Central memory CD8-positive, alpha-beta T cell (primary cell): ENCODE results near the gene CRACDL.

Source experiments
- ATAC-seq: fragments of 150-1000 bp; cut with Tn5 transposase; replicated peaks from 2 replicates; pipeline ENCODE4 v1.10.0; 2022; ENCODE audit warnings: mild to moderate bottlenecking, moderate FRiP score, moderate number of reproducible peaks; ENCODE audit not compliant: poor library complexity, severe bottlenecking; ENCODE audit errors: extremely low read depth
- DNase-seq, 2 donors: peaks; one replicate each; pipeline ENCODE4 v3.0.0; 2021; ENCODE audit warnings: low spot score in 2 of 2
- H3K27ac Mint-ChIP-seq: one replicate; pipeline ENCODE4 v1.8.0; 2022; ENCODE audit warnings: low read depth, mild to moderate bottlenecking, moderate library complexity, mixed read lengths
- H3K27me3 Mint-ChIP-seq: one replicate; pipeline ENCODE4 v1.8.0; 2022; ENCODE audit warnings: mixed read lengths
- H3K36me3 Mint-ChIP-seq: one replicate; pipeline ENCODE4 v1.8.0; 2022; ENCODE audit warnings: mild to moderate bottlenecking, moderate library complexity, mixed read lengths; ENCODE audit not compliant: insufficient read depth
- H3K4me1 Mint-ChIP-seq: one replicate; pipeline ENCODE4 v1.8.0; 2022; ENCODE audit warnings: mixed read lengths
- H3K4me3 Mint-ChIP-seq: one replicate; pipeline ENCODE4 v1.8.0; 2022; ENCODE audit warnings: mild to moderate bottlenecking, moderate library complexity, mixed read lengths
- H3K9me3 Mint-ChIP-seq: one replicate; pipeline ENCODE4 v1.8.0; 2022; ENCODE audit warnings: mixed read lengths

CRACDL gene

DNA sequence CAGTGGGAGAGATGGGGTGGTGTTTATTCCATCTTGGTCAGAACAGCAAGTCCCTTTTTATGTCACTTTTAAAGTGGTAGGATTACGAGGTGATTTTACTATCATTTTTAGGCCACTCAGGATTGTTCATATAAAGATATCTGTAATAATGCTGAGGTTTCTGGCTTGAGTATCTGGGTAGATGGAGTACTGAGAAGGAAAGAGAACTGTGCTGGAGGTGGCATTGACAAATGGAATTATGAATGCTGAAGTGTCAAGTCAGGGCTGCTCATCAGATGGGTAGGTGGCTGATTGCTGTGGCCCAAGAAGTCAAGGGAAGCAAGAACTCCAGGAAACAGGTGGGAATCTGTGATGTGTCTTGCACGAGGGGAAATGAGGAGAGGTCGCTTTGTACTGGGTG is 119.7 kb downstream of the CRACDL start:
- Mint-ChIP-seq H3K36me3 (peaks cover under 1% of the 10 kb centered on the region), H3K27ac (no peak overlapping the region), H3K4me1 (peaks cover 13% of the 10 kb centered on the region), H3K9me3 (no peaks in the 10 kb centered on the region), H3K4me3 (no peak overlapping the region), H3K27me3 (no peaks in the 10 kb centered on the region)
- ATAC-seq (no peak), DNase-seq (no peak)

DNA sequence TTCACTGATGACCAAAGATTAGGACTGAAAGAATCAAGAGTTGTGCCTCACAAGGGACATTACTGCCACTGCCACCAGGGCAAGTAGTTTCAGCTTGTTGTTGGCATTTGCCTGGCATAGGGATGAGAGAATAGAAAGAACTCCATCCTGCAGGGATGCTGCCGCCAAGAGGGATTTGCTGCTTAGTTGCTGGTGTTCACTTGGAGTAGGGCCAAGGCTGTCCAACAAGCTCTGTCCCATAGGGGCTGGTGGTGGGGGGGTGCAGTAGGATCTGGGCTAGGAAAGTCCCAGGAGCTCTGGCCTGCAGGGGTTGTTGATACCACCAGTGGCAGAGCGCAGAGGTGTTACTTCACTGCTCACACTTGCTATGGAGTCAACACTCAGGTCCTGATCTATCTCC is 120.2 kb downstream of the CRACDL start:
- no peak for ATAC-seq
- DNase-seq = no peak
- Mint-ChIP-seq H3K4me3 (no peak overlapping the region), H3K27ac (no peak overlapping the region), H3K9me3 (no peaks in the 10 kb centered on the region), H3K4me1 (peaks cover 13% of the 10 kb centered on the region), H3K27me3 (no peaks in the 10 kb centered on the region), H3K36me3 (no peaks in the 10 kb centered on the region)

DNA sequence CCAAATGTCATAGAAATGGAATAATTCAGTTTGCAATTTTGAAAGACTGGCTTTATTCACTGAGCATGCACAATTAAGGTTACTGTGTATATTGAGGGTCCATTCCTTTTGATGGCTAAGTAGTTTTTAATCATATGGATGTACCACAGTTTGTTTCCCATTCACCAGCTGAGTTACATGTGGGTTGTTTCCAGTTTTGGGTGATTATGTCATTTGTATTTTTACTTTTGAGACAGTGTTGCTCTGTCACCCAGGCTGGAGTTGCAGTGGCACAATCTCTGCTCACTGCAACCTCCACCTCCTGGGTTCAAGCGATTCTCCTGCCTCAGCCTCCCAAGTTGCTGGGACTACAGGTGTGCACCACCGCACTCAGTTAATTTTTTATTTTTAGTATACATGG is 124.3 kb downstream of the CRACDL start:
- H3K4me3 Mint-ChIP-seq = no peak overlapping the region
- H3K27me3 Mint-ChIP-seq = no peaks in the 10 kb centered on the region
- no peak for DNase-seq
- no peaks in the 10 kb centered on the region for H3K9me3 Mint-ChIP-seq
- H3K36me3 Mint-ChIP-seq = no peaks in the 10 kb centered on the region
- no peak overlapping the region for H3K27ac Mint-ChIP-seq
- H3K4me1 Mint-ChIP-seq = peaks cover 13% of the 10 kb centered on the region
- no peak for ATAC-seq

DNA sequence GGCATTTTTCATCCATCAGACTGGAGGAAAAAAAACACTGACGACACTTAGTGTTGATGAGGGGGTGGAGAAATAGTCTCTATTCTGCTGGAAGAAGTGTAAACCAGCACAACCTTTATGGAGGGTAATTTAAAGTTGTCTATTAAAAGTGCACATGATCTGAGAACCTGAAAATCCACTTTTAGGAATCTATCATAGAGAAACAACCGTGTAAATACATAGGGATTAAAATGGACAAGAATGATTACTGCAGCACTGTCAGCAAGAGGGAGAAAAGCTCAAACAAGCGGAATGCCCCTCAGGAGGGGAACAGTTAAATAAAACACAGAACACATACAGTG is 125.5 kb downstream of the CRACDL start:
- no peaks in the 10 kb centered on the region for H3K27me3 Mint-ChIP-seq
- no peaks in the 10 kb centered on the region for H3K36me3 Mint-ChIP-seq
- H3K9me3 Mint-ChIP-seq = no peaks in the 10 kb centered on the region
- no peak for ATAC-seq
- no peak for DNase-seq
- H3K4me3 Mint-ChIP-seq = no peak overlapping the region
- H3K4me1 Mint-ChIP-seq = peaks cover 7% of the 10 kb centered on the region
- no peak overlapping the region for H3K27ac Mint-ChIP-seq

DNA sequence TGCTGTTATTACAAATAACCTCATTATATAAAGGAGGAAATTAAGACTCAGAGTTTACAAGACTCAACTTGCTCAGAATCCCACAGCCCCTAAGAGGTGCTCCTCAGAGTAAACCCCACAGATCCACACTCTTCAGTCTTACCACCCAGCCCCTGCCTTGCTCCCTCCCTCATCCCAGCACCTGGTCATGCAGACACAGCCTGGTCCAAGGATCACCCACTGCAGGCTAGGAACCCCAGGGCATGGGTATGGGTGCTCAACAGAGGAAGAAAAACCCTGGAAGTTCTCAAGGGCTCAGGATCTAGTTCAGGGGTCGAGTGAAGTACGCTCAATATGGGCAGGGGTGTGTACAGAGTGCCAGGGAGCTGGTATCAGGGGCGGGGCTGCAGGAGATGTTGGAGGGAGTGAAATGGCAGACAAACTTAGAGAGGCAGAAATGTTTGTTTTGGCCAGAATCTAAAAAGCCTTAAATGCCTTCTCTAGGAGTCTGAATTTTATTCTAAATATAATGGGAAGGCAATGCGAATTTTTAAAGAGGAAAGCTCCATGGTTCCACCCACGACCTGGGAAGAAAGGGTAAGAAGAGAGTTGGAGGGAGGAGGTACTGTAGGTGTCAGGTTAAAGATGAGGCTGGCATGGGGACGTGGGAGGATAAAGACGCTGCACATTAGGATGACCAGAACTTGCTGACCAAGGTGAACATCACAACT is 126.0 kb downstream of the CRACDL start:
- no peaks in the 10 kb centered on the region for H3K27me3 Mint-ChIP-seq
- H3K4me3 Mint-ChIP-seq = no peak overlapping the region
- no peaks in the 10 kb centered on the region for H3K36me3 Mint-ChIP-seq
- no peaks in the 10 kb centered on the region for H3K9me3 Mint-ChIP-seq
- DNase-seq (no peak), ATAC-seq (no peak)
- H3K27ac Mint-ChIP-seq = no peak overlapping the region
- peaks cover 7% of the 10 kb centered on the region for H3K4me1 Mint-ChIP-seq

DNA sequence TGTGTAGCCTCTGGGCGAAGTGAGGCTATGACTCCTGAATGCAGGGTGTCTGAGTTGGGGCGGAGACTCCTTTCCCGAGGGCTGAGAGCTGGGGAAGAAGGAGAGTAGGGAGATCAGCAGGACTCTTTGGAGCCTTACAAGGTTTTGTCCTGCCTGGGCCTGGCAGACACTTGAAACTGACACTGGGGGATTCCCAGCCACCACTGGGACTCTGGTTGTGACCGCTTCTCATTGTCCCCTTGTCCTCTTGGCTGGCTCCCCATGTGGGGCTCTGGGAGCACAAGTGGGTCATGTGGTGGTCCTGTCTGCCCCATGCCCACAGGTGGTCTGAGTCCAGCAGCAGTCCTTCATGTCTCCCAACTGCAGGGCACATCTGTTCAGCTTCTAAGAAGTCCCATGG is 126.9 kb downstream of the CRACDL start:
- Mint-ChIP-seq H3K36me3 (no peaks in the 10 kb centered on the region), H3K27me3 (no peaks in the 10 kb centered on the region), H3K9me3 (no peaks in the 10 kb centered on the region), H3K4me3 (no peak overlapping the region), H3K27ac (no peak overlapping the region), H3K4me1 (peaks cover 7% of the 10 kb centered on the region)
- DNase-seq = no peak
- no peak for ATAC-seq

DNA sequence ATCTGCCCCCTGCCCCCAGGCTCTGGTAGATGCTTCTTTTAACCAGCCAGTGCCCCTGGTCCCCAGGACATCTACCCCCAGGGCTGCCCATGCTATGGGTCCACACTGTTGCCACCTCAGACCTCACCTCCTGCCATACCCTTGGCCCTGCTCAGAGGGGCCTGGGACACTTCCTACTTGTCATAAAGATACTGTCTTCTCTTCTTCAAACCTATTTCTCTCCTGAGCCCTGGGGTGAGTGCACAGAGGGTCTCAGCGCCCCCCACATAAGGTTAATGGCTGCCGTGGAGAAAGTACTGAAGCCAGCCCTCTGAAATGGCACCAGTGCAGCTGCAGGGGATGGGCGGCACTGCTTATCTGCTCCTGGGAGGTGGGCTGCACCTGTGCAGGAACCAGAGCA is 127.5 kb downstream of the CRACDL start:
- peaks cover 7% of the 10 kb centered on the region for H3K4me1 Mint-ChIP-seq
- no peak for ATAC-seq
- no peaks in the 10 kb centered on the region for H3K36me3 Mint-ChIP-seq
- H3K27me3 Mint-ChIP-seq = no peaks in the 10 kb centered on the region
- no peak overlapping the region for H3K4me3 Mint-ChIP-seq
- no peak overlapping the region for H3K27ac Mint-ChIP-seq
- DNase-seq = no peak
- no peaks in the 10 kb centered on the region for H3K9me3 Mint-ChIP-seq

DNA sequence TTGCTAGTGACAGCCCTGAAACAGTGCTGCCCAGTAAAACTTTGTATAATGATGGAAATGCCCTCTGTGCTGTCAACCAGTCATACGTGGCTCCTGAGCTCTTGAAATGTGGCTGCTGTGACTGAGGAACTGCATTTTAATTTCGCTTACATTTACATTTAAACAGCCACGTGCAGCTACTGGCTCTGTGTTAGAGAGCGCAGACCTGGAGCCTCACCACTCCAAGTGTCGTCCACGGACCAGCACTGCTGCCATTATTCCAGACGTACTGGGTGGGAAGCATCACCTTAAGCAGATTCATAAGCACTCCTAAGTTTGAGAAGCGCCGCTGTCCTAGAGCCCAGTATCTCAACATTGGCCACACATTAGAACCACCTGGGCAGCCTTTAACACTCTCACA is 128.1 kb downstream of the CRACDL start:
- Mint-ChIP-seq H3K27me3 (no peaks in the 10 kb centered on the region), H3K9me3 (no peaks in the 10 kb centered on the region), H3K36me3 (no peaks in the 10 kb centered on the region), H3K4me3 (no peak overlapping the region), H3K4me1 (peaks cover 7% of the 10 kb centered on the region), H3K27ac (no peak overlapping the region)
- no peak for ATAC-seq
- DNase-seq = no peak

DNA sequence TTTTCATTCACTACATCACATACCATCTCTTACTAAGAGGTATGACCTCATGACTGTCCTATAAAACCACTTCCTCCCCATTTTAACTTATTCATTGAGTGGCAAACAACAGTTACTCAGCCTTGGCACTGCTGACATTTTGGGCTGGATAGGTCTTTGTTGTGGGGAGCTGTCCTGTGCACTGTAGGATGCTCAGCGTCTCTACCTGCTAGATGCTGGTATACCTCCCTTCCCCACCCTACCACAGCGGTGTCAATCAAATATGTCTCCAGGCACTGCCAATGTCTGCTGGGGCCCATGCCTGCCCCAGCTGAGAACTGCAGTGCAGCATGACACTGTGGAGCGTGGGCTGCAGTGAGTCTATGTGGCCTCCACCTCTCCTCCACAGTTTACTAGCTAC is 128.8 kb downstream of the CRACDL start:
- DNase-seq = no peak
- H3K9me3 Mint-ChIP-seq = no peaks in the 10 kb centered on the region
- no peaks in the 10 kb centered on the region for H3K36me3 Mint-ChIP-seq
- ATAC-seq = peak; percentile 85
- H3K27me3 Mint-ChIP-seq = no peaks in the 10 kb centered on the region
- no peak overlapping the region for H3K4me3 Mint-ChIP-seq
- H3K27ac Mint-ChIP-seq = no peak overlapping the region
- H3K4me1 Mint-ChIP-seq = peaks cover 7% of the 10 kb centered on the region

DNA sequence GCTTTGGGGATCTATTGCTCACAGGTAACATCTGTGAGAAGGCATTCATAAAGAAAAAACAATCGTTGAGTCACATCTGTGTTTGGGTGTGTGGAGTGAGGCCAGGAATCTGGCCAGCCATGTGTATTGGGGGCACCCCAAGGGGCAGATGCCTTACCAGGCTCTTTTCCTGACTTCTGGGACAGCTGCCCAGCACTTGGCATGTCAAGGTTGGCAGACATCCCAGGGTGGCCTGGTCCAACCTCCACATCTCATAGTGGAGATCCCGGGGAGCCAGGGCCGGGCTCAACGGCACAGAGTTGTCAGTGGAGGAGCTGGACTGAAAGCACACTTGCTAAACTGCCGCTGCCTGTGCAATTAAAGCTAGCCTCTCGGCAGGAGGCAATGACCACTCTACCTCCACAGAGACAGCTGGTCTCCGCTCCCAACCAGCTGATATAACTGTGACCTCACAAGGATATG is 129.8 kb downstream of the CRACDL start:
- ATAC-seq (no peak), DNase-seq (no peak)
- Mint-ChIP-seq H3K27ac (no peak overlapping the region), H3K4me3 (no peak overlapping the region), H3K36me3 (no peaks in the 10 kb centered on the region), H3K9me3 (no peaks in the 10 kb centered on the region), H3K27me3 (no peaks in the 10 kb centered on the region), H3K4me1 (peaks cover 7% of the 10 kb centered on the region)

DNA sequence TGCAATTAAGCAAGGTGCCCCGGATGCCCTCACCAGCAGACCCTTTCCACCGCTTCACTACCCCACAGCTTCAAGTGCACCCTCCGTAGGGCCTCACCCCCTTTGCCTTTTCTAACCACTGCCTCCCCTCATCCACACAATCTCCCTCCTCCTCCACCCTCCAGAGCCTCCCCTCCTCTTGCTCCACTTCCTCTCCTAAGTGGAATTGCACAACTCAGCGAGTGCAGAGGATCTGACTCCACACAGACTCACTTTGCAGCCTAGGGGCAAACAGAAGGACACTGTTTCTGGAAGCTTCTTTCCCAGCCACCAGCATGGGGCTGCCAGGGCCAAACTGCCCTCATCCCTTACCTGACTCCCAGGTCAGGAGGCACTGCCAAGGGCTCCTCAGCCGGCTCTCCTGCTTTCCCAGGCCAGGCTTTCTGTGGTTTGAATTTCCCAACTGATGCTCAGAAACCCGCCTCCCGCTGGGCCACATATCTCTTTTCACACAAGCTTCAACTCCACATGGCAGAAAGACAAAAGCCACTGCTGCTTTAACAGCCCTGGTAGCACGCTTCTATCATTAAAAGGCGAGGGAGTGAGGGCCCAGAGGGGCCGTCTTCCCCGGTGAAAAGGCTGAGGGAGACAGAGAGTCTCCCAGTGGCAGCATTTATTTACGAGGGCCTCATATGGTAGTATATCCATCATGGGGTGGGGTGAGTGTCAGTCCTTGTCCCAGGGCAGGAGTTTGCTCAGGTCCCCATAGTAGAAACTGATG is 130.4 kb downstream of the CRACDL start:
- H3K9me3 Mint-ChIP-seq = no peaks in the 10 kb centered on the region
- ATAC-seq (no peak), DNase-seq (no peak)
- no peak overlapping the region for H3K27ac Mint-ChIP-seq
- H3K27me3 Mint-ChIP-seq = no peaks in the 10 kb centered on the region
- H3K4me3 Mint-ChIP-seq = no peak overlapping the region
- H3K4me1 Mint-ChIP-seq = peaks cover 7% of the 10 kb centered on the region
- H3K36me3 Mint-ChIP-seq = no peaks in the 10 kb centered on the region

DNA sequence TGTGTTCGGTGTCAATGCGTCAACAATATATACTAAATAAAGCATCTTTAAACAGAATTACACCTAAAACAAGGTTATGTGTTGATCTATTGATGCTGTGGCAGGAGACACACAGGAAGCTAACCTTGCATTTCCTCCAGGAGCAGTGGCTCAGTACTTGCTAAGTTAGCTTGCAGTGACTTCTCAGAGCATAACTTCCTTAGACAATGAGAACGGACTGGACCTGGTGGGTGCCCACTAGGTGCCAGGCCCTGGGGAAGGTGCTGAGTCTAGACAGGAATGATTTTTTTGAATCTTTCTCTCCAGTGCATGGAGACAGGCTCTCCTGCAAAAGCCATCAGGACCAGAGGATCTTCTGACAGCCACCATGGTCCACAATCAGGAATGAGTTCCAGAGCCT is 131.3 kb downstream of the CRACDL start:
- H3K36me3 Mint-ChIP-seq = no peaks in the 10 kb centered on the region
- ATAC-seq (no peak), DNase-seq (no peak)
- H3K27ac Mint-ChIP-seq = no peak overlapping the region
- H3K27me3 Mint-ChIP-seq = no peaks in the 10 kb centered on the region
- H3K4me3 Mint-ChIP-seq = no peak overlapping the region
- peaks cover 11% of the 10 kb centered on the region for H3K4me1 Mint-ChIP-seq
- no peaks in the 10 kb centered on the region for H3K9me3 Mint-ChIP-seq

DNA sequence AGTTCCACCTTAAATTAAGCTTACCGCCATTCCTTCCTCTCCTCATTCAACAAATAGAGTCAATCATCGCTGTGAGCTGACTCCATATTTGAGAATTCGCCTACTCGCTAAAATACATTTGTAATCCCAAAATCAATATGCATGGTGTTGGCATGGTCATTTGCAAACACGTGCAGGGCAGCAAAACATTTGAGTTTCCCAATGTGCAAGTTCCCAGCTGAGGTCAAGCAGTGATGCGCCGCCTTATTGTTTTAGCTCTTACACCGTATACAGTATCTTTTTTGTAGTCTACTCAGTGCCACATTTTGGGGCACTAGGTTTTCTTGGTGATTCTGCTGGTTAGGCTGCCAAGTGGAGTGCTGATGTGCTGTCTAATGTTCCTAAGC is 131.8 kb downstream of the CRACDL start:
- no peaks in the 10 kb centered on the region for H3K27me3 Mint-ChIP-seq

More for the DNA sequence above, 131.8 kb downstream of the CRACDL start:
- H3K9me3 Mint-ChIP-seq = no peaks in the 10 kb centered on the region
- no peak overlapping the region for H3K27ac Mint-ChIP-seq
- no peaks in the 10 kb centered on the region for H3K36me3 Mint-ChIP-seq
- no peak overlapping the region for H3K4me3 Mint-ChIP-seq
- DNase-seq (no peak), ATAC-seq (no peak)
- peaks cover 15% of the 10 kb centered on the region for H3K4me1 Mint-ChIP-seq
